ENCODE data around the gene C1QTNF5.

Gene C1QTNF5

DNA sequence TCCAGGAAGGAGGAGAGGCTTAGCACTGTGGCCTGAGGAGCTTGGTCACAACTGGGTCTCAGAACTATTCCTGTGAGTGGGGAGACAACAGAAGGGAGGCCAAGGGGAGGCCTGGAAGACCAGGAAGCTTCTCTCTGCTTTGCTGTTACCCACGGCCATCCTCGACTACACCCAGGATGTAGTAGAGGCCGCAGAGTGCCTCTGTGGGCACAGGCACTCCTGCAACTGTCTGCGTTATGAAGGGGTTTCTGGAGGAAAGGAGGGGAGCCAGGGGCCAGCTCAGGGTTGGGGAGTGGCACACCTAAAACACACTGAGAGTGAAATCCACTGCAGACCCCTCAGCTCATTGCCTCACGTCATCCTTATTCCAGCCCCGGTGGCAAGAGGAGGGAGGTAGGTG, 9.6 kb upstream of the C1QTNF5 start:
- H3K36me3 ChIP-seq (ENCODE audit: control insufficient read depth, insufficient read depth, low read length) = no peaks in the 10 kb centered on the region
- no peak overlapping the region for H3K4me3 ChIP-seq (ENCODE audit: low read depth, low read length)
- no peaks in the 10 kb centered on the region for H3K9me3 ChIP-seq (ENCODE audit: control insufficient read depth, insufficient read depth, low read depth, low read length)
- no peak overlapping the region for H3K27ac ChIP-seq (ENCODE audit: low read depth, low read length)
- no peak overlapping the region for H3K9ac ChIP-seq (ENCODE audit: low read length)
- H3K4me1 ChIP-seq (ENCODE audit: control insufficient read depth, insufficient read depth, low read length) = peaks cover 4% of the 10 kb centered on the region; the same call in 1 of the 2 replicates
- H3K27me3 ChIP-seq (ENCODE audit: control insufficient read depth, insufficient read depth, low read length) = peaks cover 35% of the 10 kb centered on the region

- Histone ChIP-seq H3K27me3 (ENCODE audit: control insufficient read depth, insufficient read depth, low read length) (peaks cover 47% of the 10 kb centered on the region), H3K9me3 (ENCODE audit: control insufficient read depth, insufficient read depth, low read depth, low read length) (no peaks in the 10 kb centered on the region), H3K27ac (ENCODE audit: low read depth, low read length) (no peak overlapping the region), H3K4me3 (ENCODE audit: low read depth, low read length) (no peak overlapping the region), H3K9ac (ENCODE audit: low read length) (no peak overlapping the region), H3K36me3 (ENCODE audit: control insufficient read depth, insufficient read depth, low read length) (no peaks in the 10 kb centered on the region), H3K4me1 (ENCODE audit: control insufficient read depth, insufficient read depth, low read length) (peaks cover 4% of the 10 kb centered on the region; the same call in 1 of the 2 replicates)
Observed at GRCh38 chr11:119347940-119348605, 7.4 kb upstream of the C1QTNF5 start.

GRCh38 chr11:119347242-119347641, 6.6 kb upstream of the C1QTNF5 start:
- Histone ChIP-seq H3K4me1 (ENCODE audit: control insufficient read depth, insufficient read depth, low read length) (no peaks in the 10 kb centered on the region), H3K36me3 (ENCODE audit: control insufficient read depth, insufficient read depth, low read length) (no peaks in the 10 kb centered on the region), H3K9me3 (ENCODE audit: control insufficient read depth, insufficient read depth, low read depth, low read length) (no peaks in the 10 kb centered on the region), H3K4me3 (ENCODE audit: low read depth, low read length) (no peak overlapping the region), H3K9ac (ENCODE audit: low read length) (no peak overlapping the region), H3K27me3 (ENCODE audit: control insufficient read depth, insufficient read depth, low read length) (peaks cover 55% of the 10 kb centered on the region), H3K27ac (ENCODE audit: low read depth, low read length) (no peak overlapping the region)

DNA sequence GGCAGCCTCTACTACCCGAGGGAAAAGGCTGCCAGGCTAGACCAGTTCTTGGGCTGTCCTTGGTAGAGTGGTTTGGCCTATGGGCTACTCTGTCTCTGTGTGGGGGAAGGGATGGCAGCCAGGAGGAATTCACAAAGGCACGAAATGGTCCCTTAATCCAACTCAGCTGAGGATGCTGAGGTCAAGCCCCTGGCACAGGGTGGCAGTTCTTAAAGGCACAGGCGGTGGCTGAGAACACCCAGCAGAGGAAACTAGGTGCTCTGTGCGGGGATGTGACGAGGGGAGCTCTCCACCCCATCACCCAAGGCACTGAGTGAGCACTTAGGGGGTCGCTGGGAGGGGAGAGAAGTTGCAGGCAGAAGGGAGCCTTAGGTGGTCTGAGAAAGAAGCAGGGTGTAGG, 5.9 kb upstream of the C1QTNF5 start, which contains the start of gene MFRP:
TSS of gene MFRP (minus strand) at position 101 of the 400 bp plus-strand sequence. CDS start 192 bp downstream, outside the sequence.
- H3K9ac ChIP-seq (ENCODE audit: low read length) = no peak within 1 kb of the TSS
- no peaks in the 10 kb centered on the region for H3K9me3 ChIP-seq (ENCODE audit: control insufficient read depth, insufficient read depth, low read depth, low read length)
- H3K4me1 ChIP-seq (ENCODE audit: control insufficient read depth, insufficient read depth, low read length) = no peaks in the 10 kb centered on the region
- H3K27me3 ChIP-seq (ENCODE audit: control insufficient read depth, insufficient read depth, low read length) = peaks cover 61% of the 10 kb centered on the region
- H3K36me3 ChIP-seq (ENCODE audit: control insufficient read depth, insufficient read depth, low read length) = no peaks in the 10 kb centered on the region
- H3K4me3 ChIP-seq (ENCODE audit: low read depth, low read length) = no peak within 1 kb of the TSS
- no peak within 1 kb of the TSS for H3K27ac ChIP-seq (ENCODE audit: low read depth, low read length)

GRCh38 chr11:119345685-119346084, 5.0 kb upstream of the C1QTNF5 start:
- H3K27me3 ChIP-seq (ENCODE audit: control insufficient read depth, insufficient read depth, low read length) = peaks cover 71% of the 10 kb centered on the region
- H3K4me3 ChIP-seq (ENCODE audit: low read depth, low read length) = no peak overlapping the region
- H3K4me1 ChIP-seq (ENCODE audit: control insufficient read depth, insufficient read depth, low read length) = peaks cover 8% of the 10 kb centered on the region; the same call in 1 of the 2 replicates
- H3K27ac ChIP-seq (ENCODE audit: low read depth, low read length) = no peak overlapping the region
- no peaks in the 10 kb centered on the region for H3K36me3 ChIP-seq (ENCODE audit: control insufficient read depth, insufficient read depth, low read length)
- no peak overlapping the region for H3K9ac ChIP-seq (ENCODE audit: low read length)
- no peaks in the 10 kb centered on the region for H3K9me3 ChIP-seq (ENCODE audit: control insufficient read depth, insufficient read depth, low read depth, low read length)

DNA sequence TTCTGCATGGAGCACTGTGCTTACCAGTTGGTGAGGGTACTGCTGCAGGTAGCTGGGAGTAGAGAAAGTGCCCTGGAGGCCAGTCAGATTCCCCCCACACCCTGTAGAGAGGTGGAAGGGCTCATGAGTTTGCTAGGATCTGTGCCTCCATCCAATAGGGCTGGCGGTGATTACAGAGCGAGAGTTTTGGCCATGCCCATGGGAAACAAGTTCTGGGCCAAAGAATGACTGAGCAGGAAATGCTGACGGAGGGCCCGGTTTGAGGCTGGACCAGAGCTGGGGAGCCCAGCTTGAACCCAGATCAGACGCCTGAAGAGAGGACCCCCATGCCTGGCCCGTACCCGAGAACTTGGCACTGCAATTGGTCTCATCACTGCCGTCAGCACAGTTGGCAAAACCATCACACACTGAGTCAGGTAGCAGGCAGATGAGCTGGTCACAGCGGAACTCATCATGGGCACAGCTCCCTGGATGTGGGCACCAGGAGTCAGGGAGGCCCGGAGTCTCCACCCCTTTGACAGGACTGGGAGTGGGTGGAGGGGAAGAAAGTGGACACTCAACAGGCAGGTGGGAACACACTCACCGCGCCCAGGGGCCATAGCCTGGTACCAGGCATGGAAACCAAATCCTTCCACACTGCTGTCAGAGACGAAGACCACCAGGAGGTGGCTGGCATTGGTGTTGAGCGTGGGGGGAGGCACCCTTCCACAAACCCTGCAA, 3.8 kb upstream of the C1QTNF5 start:
- Histone ChIP-seq H3K4me3 (ENCODE audit: low read depth, low read length) (no peak overlapping the region), H3K27ac (ENCODE audit: low read depth, low read length) (no peak overlapping the region), H3K4me1 (ENCODE audit: control insufficient read depth, insufficient read depth, low read length) (peaks cover 11% of the 10 kb centered on the region; the same call in 1 of the 2 replicates), H3K9me3 (ENCODE audit: control insufficient read depth, insufficient read depth, low read depth, low read length) (no peaks in the 10 kb centered on the region), H3K9ac (ENCODE audit: low read length) (no peak overlapping the region), H3K27me3 (ENCODE audit: control insufficient read depth, insufficient read depth, low read length) (peaks cover 83% of the 10 kb centered on the region), H3K36me3 (ENCODE audit: control insufficient read depth, insufficient read depth, low read length) (no peaks in the 10 kb centered on the region)

GRCh38 chr11:119343726-119344125, 3.0 kb upstream of the C1QTNF5 start:
- Histone ChIP-seq H3K4me3 (ENCODE audit: low read depth, low read length) (no peak overlapping the region), H3K27me3 (ENCODE audit: control insufficient read depth, insufficient read depth, low read length) (peaks cover 90% of the 10 kb centered on the region), H3K9me3 (ENCODE audit: control insufficient read depth, insufficient read depth, low read depth, low read length) (no peaks in the 10 kb centered on the region), H3K4me1 (ENCODE audit: control insufficient read depth, insufficient read depth, low read length) (peaks cover 18% of the 10 kb centered on the region), H3K27ac (ENCODE audit: low read depth, low read length) (no peak overlapping the region), H3K9ac (ENCODE audit: low read length) (no peak overlapping the region), H3K36me3 (ENCODE audit: control insufficient read depth, insufficient read depth, low read length) (no peaks in the 10 kb centered on the region)

DNA sequence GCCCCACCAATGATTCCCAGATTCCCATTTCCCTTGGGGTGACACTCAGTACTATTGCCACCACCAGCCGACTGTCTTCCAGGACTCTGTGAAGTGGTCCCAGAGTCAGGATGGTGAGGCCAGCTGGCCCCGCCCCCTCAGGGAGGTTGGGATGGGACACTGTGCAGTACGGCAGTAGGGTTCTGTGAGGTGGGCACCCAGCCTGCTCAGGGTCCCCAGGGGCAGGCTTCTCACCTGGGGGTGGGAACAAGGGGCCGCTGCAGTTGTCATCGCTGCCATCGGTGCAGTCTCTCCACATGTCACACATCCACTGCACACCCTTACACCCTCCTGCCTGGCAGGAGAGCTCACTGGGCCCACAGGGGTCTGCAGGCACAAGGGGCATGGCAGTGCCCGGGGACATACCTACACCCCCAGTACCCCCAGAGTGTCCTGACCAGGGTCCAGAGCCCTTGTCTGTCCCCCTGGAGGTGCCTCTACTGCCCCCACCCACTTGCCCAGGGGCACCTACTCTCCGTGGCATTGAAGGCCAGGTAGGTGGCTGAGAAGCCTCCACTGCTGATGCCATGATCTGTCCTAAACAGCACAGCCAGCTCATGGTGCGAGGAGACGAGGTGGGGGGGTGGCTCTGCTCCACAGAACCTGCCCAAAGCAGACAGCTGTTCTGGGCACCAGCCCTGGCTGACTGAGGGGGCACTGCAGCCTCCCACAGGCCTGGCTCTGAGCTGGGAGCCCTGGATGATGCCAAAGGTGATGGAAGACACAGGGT, 1.9 kb upstream of the C1QTNF5 start:
- Histone ChIP-seq H3K27ac (ENCODE audit: low read depth, low read length) (no peak overlapping the region), H3K9me3 (ENCODE audit: control insufficient read depth, insufficient read depth, low read depth, low read length) (no peaks in the 10 kb centered on the region), H3K27me3 (ENCODE audit: control insufficient read depth, insufficient read depth, low read length) (peaks cover 87% of the 10 kb centered on the region), H3K9ac (ENCODE audit: low read length) (no peak overlapping the region), H3K4me3 (ENCODE audit: low read depth, low read length) (no peak overlapping the region), H3K36me3 (ENCODE audit: control insufficient read depth, insufficient read depth, low read length) (no peaks in the 10 kb centered on the region), H3K4me1 (ENCODE audit: control insufficient read depth, insufficient read depth, low read length) (peaks cover 28% of the 10 kb centered on the region)

- Histone ChIP-seq H3K36me3 (ENCODE audit: control insufficient read depth, insufficient read depth, low read length) (no peaks in the 10 kb centered on the region), H3K27me3 (ENCODE audit: control insufficient read depth, insufficient read depth, low read length) (peaks cover 81% of the 10 kb centered on the region), H3K9me3 (ENCODE audit: control insufficient read depth, insufficient read depth, low read depth, low read length) (no peaks in the 10 kb centered on the region), H3K4me1 (ENCODE audit: control insufficient read depth, insufficient read depth, low read length) (peaks cover 34% of the 10 kb centered on the region), H3K27ac (ENCODE audit: low read depth, low read length) (no peak overlapping the region), H3K4me3 (ENCODE audit: low read depth, low read length) (no peak overlapping the region), H3K9ac (ENCODE audit: low read length) (no peak overlapping the region)
Observed at GRCh38 chr11:119342023-119342300, 1.3 kb upstream of the C1QTNF5 start.

GRCh38 chr11:119341222-119342022, 739 bp upstream of the C1QTNF5 start:
- Histone ChIP-seq H3K27me3 (ENCODE audit: control insufficient read depth, insufficient read depth, low read length) (peaks cover 76% of the 10 kb centered on the region), H3K4me3 (ENCODE audit: low read depth, low read length) (peak overlapping the region; percentile 62; the same call in 1 of the 2 replicates), H3K4me1 (ENCODE audit: control insufficient read depth, insufficient read depth, low read length) (peaks cover 38% of the 10 kb centered on the region), H3K9me3 (ENCODE audit: control insufficient read depth, insufficient read depth, low read depth, low read length) (no peaks in the 10 kb centered on the region), H3K9ac (ENCODE audit: low read length) (no peak overlapping the region), H3K27ac (ENCODE audit: low read depth, low read length) (no peak overlapping the region), H3K36me3 (ENCODE audit: control insufficient read depth, insufficient read depth, low read length) (peaks cover 5% of the 10 kb centered on the region)

Data from HUES6 (cell line).